GM12864 (cell line): ENCODE measurements around the gene ABCA13.

Source experiments
- DNase-seq: peaks from one replicate; pipeline ENCODE4 v3.0.0-alpha.2; 2011; ENCODE audit warnings: low read depth
- H3K4me3 ChIP-seq: 2 replicates; pipeline ENCODE4 v1.5.1; 2011; ENCODE audit warnings: mild to moderate bottlenecking, low read depth, low read length, control low read depth
- TF ChIP-seq, protein P1 (sequence below): IDR thresholded peaks from 2 replicates; pipeline ENCODE4 v1.5.1; 2011; ENCODE audit warnings: low read depth, mild to moderate bottlenecking, moderate library complexity, low read length, control low read depth, inconsistent platforms; ENCODE audit errors: missing control alignments

The ABCA13 gene

DNA sequence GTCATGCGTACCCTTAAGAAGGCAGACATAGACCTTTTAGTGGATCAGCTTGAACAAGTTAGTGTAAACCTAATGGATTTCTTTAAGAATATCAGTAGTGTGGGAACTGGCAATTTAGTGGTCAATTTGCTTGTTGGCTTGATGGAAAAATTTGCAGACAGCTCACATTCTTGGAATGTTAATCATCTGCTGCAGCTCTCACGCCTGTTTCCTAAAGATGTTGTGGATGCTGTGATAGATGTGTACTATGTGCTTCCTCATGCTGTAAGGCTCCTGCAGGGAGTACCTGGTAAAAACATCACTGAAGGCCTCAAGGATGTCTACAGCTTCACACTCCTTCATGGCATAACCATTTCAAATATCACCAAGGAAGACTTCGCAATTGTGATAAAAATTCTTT, 103.4 kb downstream of the ABCA13 start:
- DNase-seq: no peak
- TF ChIP-seq, protein P1, sequence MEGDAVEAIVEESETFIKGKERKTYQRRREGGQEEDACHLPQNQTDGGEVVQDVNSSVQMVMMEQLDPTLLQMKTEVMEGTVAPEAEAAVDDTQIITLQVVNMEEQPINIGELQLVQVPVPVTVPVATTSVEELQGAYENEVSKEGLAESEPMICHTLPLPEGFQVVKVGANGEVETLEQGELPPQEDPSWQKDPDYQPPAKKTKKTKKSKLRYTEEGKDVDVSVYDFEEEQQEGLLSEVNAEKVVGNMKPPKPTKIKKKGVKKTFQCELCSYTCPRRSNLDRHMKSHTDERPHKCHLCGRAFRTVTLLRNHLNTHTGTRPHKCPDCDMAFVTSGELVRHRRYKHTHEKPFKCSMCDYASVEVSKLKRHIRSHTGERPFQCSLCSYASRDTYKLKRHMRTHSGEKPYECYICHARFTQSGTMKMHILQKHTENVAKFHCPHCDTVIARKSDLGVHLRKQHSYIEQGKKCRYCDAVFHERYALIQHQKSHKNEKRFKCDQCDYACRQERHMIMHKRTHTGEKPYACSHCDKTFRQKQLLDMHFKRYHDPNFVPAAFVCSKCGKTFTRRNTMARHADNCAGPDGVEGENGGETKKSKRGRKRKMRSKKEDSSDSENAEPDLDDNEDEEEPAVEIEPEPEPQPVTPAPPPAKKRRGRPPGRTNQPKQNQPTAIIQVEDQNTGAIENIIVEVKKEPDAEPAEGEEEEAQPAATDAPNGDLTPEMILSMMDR: no peak
- H3K4me3 ChIP-seq: no peak overlapping the region

DNA sequence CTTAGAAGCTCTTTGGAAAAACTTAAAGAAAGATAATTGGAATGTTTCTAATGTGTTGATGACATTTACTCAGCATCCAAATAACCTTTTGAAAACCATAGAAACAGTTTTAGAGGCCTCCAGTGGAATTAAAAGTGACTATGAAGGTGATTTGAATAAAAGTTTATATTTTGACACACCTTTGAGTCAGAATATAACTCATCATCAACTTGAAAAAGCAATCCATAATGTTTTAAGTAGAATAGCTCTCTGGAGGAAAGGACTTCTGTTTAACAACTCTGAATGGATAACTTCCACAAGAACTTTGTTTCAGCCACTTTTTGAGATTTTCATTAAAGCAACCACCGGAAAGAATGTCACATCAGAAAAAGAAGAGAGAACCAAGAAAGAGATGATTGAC, 108.2 kb downstream of the ABCA13 start:
- TF ChIP-seq, protein P1: no peak
- no peak overlapping the region for H3K4me3 ChIP-seq
- no peak for DNase-seq

DNA sequence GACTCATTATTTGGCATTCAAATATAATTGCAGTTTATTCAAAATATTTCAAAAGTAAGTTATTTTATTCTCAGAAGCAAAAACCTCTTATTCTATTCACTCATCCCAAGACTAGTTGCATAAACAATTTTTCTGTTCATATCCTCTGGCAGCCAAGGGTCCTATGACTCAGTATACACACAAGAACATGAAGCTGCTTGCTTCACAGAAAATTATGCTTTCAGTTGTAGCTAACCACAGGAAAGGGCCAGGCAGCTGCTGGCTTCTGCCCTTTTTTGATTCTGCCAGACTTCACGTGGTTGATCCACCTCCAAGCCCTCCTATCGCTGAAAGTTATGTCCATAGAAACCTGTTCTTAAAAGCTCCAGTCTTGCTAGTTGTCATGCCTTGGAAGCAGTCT, 108.8 kb downstream of the ABCA13 start:
- TF ChIP-seq, protein P1: no peak
- H3K4me3 ChIP-seq: no peak overlapping the region
- DNase-seq: no peak

DNA sequence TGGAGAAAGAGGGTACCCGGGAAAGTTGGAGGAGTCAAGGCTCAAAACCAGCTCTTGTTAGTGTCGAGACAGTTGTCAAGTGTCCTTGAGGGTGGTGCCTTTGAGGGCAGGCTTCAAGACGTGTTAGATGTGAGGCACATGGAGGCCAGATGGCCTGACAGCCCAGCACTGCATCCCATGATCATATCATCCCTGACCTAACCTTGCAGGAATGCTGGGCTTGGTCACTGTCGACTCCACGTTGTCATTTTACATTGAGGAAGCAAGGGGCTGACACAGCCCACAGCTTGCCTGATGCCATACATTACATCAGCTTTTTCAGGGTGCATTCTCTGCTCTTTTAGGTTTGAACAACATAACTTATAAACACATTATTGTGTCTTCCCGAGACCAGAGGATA, 114.1 kb downstream of the ABCA13 start:
- DNase-seq: no peak
- TF ChIP-seq, protein P1: no peak
- H3K4me3 ChIP-seq: no peak overlapping the region

DNA sequence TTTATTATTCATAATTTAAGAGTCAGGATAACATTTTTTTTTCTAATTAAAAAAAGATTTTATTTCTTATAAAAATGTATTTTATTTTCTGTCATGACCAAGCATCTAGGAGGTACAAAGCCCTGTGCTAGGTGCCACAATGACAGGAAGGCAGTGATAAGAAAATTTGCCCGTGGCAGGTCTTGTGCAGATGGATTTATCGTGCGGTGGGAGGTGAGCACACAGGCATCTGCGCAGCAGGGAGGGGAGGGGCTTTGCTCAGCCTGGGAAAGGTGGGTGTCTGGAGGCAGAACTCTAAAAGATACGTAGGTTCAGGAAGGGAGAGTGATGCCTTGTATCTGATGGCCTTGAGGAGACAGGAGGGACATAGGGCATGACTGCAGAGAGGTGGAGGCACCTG, 115.6 kb downstream of the ABCA13 start:
- H3K4me3 ChIP-seq: no peak overlapping the region
- DNase-seq: no peak
- TF ChIP-seq, protein P1: no peak

DNA sequence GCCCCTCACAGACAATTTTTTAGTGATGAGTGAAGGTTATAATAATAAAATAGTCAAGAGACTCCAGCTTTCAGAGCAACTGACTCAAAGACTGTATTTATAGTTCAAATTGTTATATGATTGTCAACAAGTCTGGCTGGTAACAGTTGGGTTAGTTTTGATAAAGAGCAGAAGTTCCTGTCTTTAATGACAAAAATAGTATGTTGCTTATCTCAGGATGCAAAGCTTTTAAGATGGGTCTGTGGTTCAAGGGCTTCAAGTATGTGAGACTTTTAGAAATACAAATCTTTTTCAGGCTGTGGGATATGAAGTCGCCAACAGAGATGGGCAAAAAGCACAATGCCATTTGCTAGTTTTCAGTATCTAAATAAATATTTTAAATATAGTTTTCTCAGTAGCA, 118.4 kb downstream of the ABCA13 start:
- TF ChIP-seq, protein P1: no peak
- H3K4me3 ChIP-seq: no peak overlapping the region
- no peak for DNase-seq

DNA sequence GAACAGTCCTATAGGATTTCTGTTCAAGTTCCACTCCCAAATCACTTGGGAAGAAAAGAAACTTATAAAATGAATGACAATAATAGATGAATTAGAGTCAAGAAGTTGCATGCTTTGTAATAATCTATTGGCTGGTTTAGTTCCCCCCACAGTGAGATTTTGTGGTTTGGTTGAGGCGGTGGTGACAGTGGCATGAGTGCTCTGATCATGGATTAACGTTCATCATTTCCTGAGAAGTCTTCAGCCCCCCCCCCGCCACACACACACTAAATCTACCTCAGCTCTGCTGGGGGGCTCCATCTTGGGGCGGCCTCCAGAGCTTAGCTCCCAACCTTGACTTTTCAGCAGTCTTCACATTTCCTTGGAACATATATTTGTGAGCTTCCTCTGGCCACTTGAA, 121.7 kb downstream of the ABCA13 start:
- TF ChIP-seq, protein P1: no peak
- no peak for DNase-seq
- no peak overlapping the region for H3K4me3 ChIP-seq
